IgD-negative memory B cell (primary cell): ENCODE measurements around the gene RSPH10B. TPM values are rescaled to one million over a fixed set of nuclear protein-coding genes. Genes with fewer than 3 reads are reported as not detected.
"Not testable (repeated sequence)": the region's sequence is repeated elsewhere in the genome, so short reads cannot be mapped to it uniquely, and the experiment has no call there.

Source experiments
- H3K27ac Mint-ChIP-seq, 3 donors: one replicate each; pipeline ENCODE4 v1.8.0; 2020 to 2022; ENCODE audit warnings: mild to moderate bottlenecking in 3 of 3, mixed read lengths in 3 of 3, moderate library complexity in 1 of 3
- H3K27me3 Mint-ChIP-seq: one replicate; pipeline ENCODE4 v1.8.0; 2021; ENCODE audit warnings: mixed read lengths
- H3K36me3 Mint-ChIP-seq: one replicate; pipeline ENCODE4 v1.8.0; 2020; ENCODE audit warnings: mild to moderate bottlenecking, mixed read lengths
- H3K4me1 Mint-ChIP-seq, 3 donors: one replicate each; pipeline ENCODE4 v1.8.0; 2020 to 2022; ENCODE audit warnings: mixed read lengths in 3 of 3, mild to moderate bottlenecking in 1 of 3
- H3K4me3 Mint-ChIP-seq, 4 donors: one replicate each; pipeline ENCODE4 v1.8.0; 2020 to 2022; ENCODE audit warnings: mild to moderate bottlenecking in 4 of 4, mixed read lengths in 4 of 4, moderate library complexity in 3 of 4
- H3K9me3 Mint-ChIP-seq, 3 donors: one replicate each; pipeline ENCODE4 v1.8.0; 2020 to 2021; ENCODE audit warnings: mixed read lengths in 3 of 3, mild to moderate bottlenecking in 1 of 3
- polyA plus RNA-seq: library from polyadenylated mRNA; unstranded; fragments of 300-500 nt; fragmentation: Illumina TruSeq; gene quantifications from one replicate; pipeline ENCODE4 v1.2.3, GENCODE V29; 2021

The RSPH10B gene
- polyA plus RNA-seq, result not detected

GRCh38 chr7:5970347-5970911 lies at the start of gene RSPH10B:
Gene RSPH10B, minus strand, starts transcription at chr7:5970689. Its CDS starts 3,573 bp downstream, at chr7:5967116.
- not testable (repeated sequence) for H3K4me3 Mint-ChIP-seq, H3K9me3 Mint-ChIP-seq, H3K27me3 Mint-ChIP-seq, H3K4me1 Mint-ChIP-seq, H3K36me3 Mint-ChIP-seq, H3K27ac Mint-ChIP-seq

- peak overlapping the region in 1 of 4 donors; percentile 66 for H3K4me3 Mint-ChIP-seq
- H3K27ac Mint-ChIP-seq, result peak overlapping the region in 2 of 3 donors; percentile 12 to 18
- no peaks in the 10 kb centered on the region for H3K9me3 Mint-ChIP-seq
- H3K4me1 Mint-ChIP-seq, result peaks cover 6 to 21% (median 12%) of the 10 kb centered on the region in 3 donors
- no peaks in the 10 kb centered on the region for H3K36me3 Mint-ChIP-seq
- H3K27me3 Mint-ChIP-seq, result no peaks in the 10 kb centered on the region
These were observed 46.1 kb upstream of the RSPH10B start for GRCh38 chr7:6016653-6016966.

GRCh38 chr7:6015917-6016652 lies 45.6 kb upstream of the RSPH10B start:
- Mint-ChIP-seq H3K36me3 (no peaks in the 10 kb centered on the region), H3K9me3 (no peaks in the 10 kb centered on the region), H3K4me1 (peaks cover 6 to 24% (median 17%) of the 10 kb centered on the region in 3 donors), H3K27me3 (no peaks in the 10 kb centered on the region), H3K27ac (peak overlapping the region; percentile 18 to 92 (median 39)), H3K4me3 (peak overlapping the region in 3 of 4 donors; percentile 51 to 66 (median 63))

GRCh38 chr7:6012355-6013104 lies 42.0 kb upstream of the RSPH10B start:
- no peaks in the 10 kb centered on the region for H3K27me3 Mint-ChIP-seq
- no peaks in the 10 kb centered on the region for H3K9me3 Mint-ChIP-seq
- H3K27ac Mint-ChIP-seq, result peak overlapping the region in 1 of 3 donors; percentile 19

GRCh38 chr7:6011541-6011940 lies 41.1 kb upstream of the RSPH10B start:
- Mint-ChIP-seq H3K27me3 (no peaks in the 10 kb centered on the region), H3K4me3 (peak overlapping the region in 1 of 4 donors; percentile 98), H3K9me3 (no peaks in the 10 kb centered on the region), H3K4me1 (peaks cover 20 to 36% (median 35%) of the 10 kb centered on the region in 3 donors), H3K36me3 (no peaks in the 10 kb centered on the region), H3K27ac (peak overlapping the region in 1 of 3 donors; percentile 41)

More at GRCh38 chr7:6012355-6013104, 42.0 kb upstream of the RSPH10B start:
- Mint-ChIP-seq H3K36me3 (no peaks in the 10 kb centered on the region), H3K4me3 (peak overlapping the region in 1 of 4 donors; percentile 37), H3K4me1 (peaks cover 16 to 31% (median 30%) of the 10 kb centered on the region in 3 donors)

- H3K27ac Mint-ChIP-seq, result peak overlapping the region; percentile 26 to 96 (median 57)
These were observed 39.9 kb upstream of the RSPH10B start for GRCh38 chr7:6010370-6010769.

GRCh38 chr7:6008668-6009611 lies 38.5 kb upstream of the RSPH10B start, which contains the start of the genes AIMP2 and PMS2:
Gene AIMP2, plus strand, starts transcription at chr7:6009272. Its CDS starts 92 bp downstream, at chr7:6009364.
Gene PMS2, minus strand, starts transcription at chr7:6009049. Its CDS starts 30 bp downstream, at chr7:6009019.
- Mint-ChIP-seq H3K9me3 (no peaks in the 10 kb centered on the region), H3K4me3 (peak within 1 kb of the TSS; percentile 92 to 98 (median 97)), H3K27me3 (no peaks in the 10 kb centered on the region), H3K27ac (peak within 1 kb of the TSS; percentile 95 to 97 (median 96)), H3K36me3 (no peaks in the 10 kb centered on the region), H3K4me1 (peaks cover 18 to 32% (median 24%) of the 10 kb centered on the region in 3 donors)

More at GRCh38 chr7:6010370-6010769, 39.9 kb upstream of the RSPH10B start:
- H3K4me1 Mint-ChIP-seq, result peaks cover 17 to 32% (median 29%) of the 10 kb centered on the region in 3 donors
- H3K4me3 Mint-ChIP-seq, result peak overlapping the region; percentile 89 to 98 (median 94)
- not testable (repeated sequence) for H3K36me3 Mint-ChIP-seq, H3K9me3 Mint-ChIP-seq, H3K27me3 Mint-ChIP-seq

- Mint-ChIP-seq H3K27ac (peak overlapping the region in 2 of 3 donors; percentile 96 to 97), H3K4me3 (peak overlapping the region in 3 of 4 donors; percentile 92 to 98 (median 98)), H3K4me1 (peaks cover 18 to 31% (median 23%) of the 10 kb centered on the region in 3 donors)
- H3K36me3 Mint-ChIP-seq, H3K9me3 Mint-ChIP-seq, H3K27me3 Mint-ChIP-seq: not testable (repeated sequence)
These were observed 37.5 kb upstream of the RSPH10B start for GRCh38 chr7:6007835-6008590.

- peak overlapping the region in 2 of 3 donors; percentile 32 to 41 for H3K27ac Mint-ChIP-seq
- peaks cover 17 to 26% (median 18%) of the 10 kb centered on the region in 3 donors for H3K4me1 Mint-ChIP-seq
- peak overlapping the region; percentile 30 to 98 (median 69) for H3K4me3 Mint-ChIP-seq
- no peaks in the 10 kb centered on the region for H3K36me3 Mint-ChIP-seq
- no peaks in the 10 kb centered on the region for H3K9me3 Mint-ChIP-seq
- no peaks in the 10 kb centered on the region for H3K27me3 Mint-ChIP-seq
These were observed 36.9 kb upstream of the RSPH10B start for GRCh38 chr7:6007386-6007785.

GRCh38 chr7:5997210-5997808 lies 26.8 kb upstream of the RSPH10B start:
- Mint-ChIP-seq H3K4me3 (no peak overlapping the region), H3K9me3 (no peaks in the 10 kb centered on the region)

GRCh38 chr7:5987061-5987460 lies 16.6 kb upstream of the RSPH10B start:
- not testable (repeated sequence) for H3K27ac Mint-ChIP-seq, H3K9me3 Mint-ChIP-seq, H3K27me3 Mint-ChIP-seq, H3K4me1 Mint-ChIP-seq, H3K4me3 Mint-ChIP-seq, H3K36me3 Mint-ChIP-seq

More at GRCh38 chr7:5997210-5997808, 26.8 kb upstream of the RSPH10B start:
- Mint-ChIP-seq H3K27me3 (no peaks in the 10 kb centered on the region), H3K4me1 (peaks cover 0 to 5% (median 3%) of the 10 kb centered on the region in 3 donors), H3K36me3 (peaks cover 2% of the 10 kb centered on the region), H3K27ac (peak overlapping the region in 1 of 3 donors; percentile 71)

GRCh38 chr7:5979680-5980314 lies 9.3 kb upstream of the RSPH10B start:
- H3K27ac Mint-ChIP-seq, H3K27me3 Mint-ChIP-seq, H3K4me1 Mint-ChIP-seq, H3K36me3 Mint-ChIP-seq, H3K9me3 Mint-ChIP-seq, H3K4me3 Mint-ChIP-seq: not testable (repeated sequence)

GRCh38 chr7:5973580-5973979 lies 3.1 kb upstream of the RSPH10B start:
- not testable (repeated sequence) for H3K4me3 Mint-ChIP-seq, H3K4me1 Mint-ChIP-seq, H3K27me3 Mint-ChIP-seq, H3K27ac Mint-ChIP-seq, H3K36me3 Mint-ChIP-seq, H3K9me3 Mint-ChIP-seq
